Astrocyte of the hippocampus (primary cell): ENCODE data around the gene ZCCHC17.
"Not testable (repeated sequence)": the region's sequence is repeated elsewhere in the genome, so short reads cannot be mapped to it uniquely, and the experiment has no call there.

Experiments
- DNase-seq: peaks from one replicate; pipeline ENCODE4 v3.0.0; 2011; ENCODE audit warnings: low read depth, low spot score

Gene ZCCHC17, protein sequence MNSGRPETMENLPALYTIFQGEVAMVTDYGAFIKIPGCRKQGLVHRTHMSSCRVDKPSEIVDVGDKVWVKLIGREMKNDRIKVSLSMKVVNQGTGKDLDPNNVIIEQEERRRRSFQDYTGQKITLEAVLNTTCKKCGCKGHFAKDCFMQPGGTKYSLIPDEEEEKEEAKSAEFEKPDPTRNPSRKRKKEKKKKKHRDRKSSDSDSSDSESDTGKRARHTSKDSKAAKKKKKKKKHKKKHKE

DNA sequence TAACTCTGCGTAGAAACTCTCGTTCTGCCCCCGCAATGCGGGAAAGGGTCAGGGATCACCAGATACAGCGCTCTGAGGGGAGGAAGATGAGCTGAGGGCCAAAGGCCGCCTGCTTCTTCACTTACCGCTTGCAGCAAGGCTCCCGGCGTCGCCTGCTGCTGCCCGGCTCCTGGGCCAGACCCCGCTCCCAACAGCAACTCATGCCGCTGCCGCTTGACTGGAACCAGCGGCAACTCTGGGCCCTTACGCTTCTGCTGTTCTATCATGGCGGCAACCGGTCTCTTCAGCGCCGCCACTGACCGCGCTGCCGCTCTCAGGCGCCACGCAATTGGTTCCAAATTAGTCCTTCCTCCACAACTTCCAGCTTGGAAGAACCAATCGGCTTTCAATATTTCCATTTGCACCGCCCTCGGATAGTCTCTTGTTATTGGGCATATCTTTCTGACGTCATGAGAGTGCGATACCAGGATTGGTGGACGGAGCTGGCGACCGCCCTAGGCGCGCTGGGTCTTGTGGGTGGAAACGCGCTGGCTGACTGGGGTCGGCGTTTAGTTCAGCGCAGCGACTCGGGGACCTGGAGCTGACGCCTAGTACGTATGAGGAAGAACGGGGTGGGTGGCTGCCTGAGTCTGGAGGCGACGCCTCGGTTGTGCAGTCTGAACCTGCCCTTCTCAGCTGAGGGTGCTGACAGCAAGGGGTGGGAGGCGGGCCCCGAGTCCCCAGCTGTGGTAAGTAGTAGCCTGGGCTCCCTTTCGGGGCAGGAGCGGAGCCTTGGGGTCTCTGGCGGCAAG lies at the start of gene ZCCHC17, which contains the start of gene SNRNP40:
TSS of gene ZCCHC17 (plus strand) at position 547 of the 791 bp plus-strand sequence. CDS start 13,067 bp downstream, outside the sequence.
TSS of gene SNRNP40 (minus strand) at position 303 of the 791 bp plus-strand sequence. CDS start at position 266, 37 bp downstream.
- peak; percentile 99 for DNase-seq

DNA sequence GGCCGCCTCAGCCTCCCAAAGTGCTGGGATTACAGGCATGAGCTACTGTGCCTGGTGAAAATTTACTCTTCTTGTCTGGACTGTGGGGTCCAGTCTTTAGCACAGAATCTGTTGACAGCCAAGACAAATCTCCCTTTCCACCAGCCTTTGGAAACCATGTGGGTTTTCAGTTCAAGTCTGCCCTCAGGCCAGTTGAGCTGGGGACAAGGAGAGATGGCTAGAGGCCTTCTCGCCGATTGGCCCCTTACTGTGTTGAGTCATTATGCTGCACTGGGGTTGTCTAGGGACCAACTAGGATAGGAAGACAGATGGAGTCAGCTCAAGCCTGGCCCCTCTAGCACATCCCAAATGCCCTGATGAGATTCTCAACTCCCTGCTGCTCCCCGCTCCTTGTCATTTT lies 48.6 kb upstream of the ZCCHC17 start:
- DNase-seq: no peak

DNA sequence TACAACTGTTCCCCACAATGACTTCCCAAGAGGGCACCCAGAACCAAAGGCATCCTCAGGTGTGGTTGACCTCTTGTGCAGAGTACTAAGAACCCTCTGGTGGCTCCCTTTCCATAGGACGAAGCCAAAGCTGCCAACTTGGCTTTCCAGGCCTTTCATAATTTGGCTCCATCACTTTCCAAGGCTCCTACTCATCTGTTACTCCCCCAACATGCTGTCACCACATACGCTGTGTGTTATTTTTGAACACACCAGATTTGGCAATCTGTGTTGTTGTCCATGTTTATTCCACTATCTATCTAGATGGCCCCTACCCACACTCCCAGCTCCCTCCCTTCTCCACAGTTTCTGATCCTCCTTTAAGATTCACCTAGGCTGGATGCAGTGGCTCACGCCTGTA lies 47.0 kb upstream of the ZCCHC17 start:
- no peak for DNase-seq

DNA sequence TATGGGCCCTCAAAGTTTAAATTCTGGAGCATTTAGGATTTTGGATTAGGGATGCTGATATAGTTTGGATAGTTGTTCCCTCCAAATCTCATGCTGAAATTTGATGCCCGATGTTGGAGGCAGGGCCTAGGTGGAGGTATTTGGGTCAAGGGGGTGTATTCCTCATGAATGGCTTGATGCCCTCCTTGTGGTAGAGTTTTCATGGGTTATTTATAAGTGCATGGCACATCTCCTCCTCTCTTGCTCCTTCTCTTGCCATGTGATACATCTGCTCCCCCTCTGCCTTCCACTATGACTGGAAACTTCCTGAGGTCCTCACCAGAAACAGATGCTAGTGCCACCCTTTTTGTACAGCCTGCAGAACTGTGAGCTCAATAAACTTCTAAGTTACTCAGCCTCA lies 39.6 kb upstream of the ZCCHC17 start:
- no peak for DNase-seq

DNA sequence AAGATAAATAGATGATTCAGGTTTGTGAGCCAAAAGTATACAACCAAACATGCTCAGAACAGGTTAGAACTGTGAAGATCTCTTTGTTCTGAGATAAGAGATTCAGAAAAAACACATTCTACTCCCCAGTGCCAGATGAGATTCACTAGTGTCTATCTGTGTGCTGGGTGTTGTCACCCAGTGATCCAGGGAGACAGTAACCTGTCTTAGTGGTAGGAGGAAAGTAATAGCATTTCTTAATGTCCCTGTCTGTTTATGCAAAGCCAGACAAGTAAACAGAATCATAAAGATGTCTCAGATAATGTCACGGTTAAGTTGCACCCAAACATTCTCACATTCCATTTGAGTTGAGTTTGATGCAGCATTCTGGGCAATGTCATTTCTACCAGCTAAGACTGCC lies 38.3 kb upstream of the ZCCHC17 start:
- no peak for DNase-seq

DNA sequence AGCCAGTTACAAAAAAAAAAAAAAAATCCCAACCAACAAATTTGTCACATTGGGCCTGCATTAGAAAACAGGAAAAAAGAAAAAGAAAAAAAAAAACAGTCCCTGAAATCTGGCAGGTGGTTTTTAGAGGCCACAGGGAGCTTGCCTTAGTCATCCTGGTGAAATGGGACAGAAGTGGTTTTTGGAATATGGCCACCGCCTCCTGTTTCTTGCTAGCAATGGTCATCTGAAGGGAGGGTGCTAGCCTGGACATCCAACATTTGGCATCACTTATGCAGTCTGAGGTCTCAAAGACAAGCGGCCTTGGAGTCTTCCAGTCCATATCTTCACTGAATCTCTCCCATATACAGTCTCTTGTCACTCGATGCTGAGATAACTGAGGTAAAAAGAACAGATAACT lies 37.1 kb upstream of the ZCCHC17 start:
- DNase-seq: no peak

DNA sequence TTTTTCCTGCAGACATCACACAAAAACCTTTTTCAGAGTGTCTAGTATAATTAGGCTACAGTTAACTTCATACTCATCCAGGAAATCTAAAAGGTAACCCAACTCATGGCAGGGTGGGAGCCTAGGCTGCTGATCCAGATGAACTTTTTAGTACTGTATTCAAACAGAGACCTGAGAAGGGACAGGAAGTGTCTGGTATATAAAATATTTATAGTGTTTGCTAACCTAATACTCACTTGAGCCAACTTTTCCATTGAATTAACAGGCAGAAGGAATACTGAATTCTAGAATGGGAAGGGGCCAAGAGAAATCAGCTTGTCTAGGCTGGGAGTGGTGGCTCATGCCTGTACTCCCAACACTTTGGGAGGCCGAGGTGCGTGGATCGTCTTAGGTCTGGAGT lies 34.9 kb upstream of the ZCCHC17 start:
- DNase-seq: no peak

DNA sequence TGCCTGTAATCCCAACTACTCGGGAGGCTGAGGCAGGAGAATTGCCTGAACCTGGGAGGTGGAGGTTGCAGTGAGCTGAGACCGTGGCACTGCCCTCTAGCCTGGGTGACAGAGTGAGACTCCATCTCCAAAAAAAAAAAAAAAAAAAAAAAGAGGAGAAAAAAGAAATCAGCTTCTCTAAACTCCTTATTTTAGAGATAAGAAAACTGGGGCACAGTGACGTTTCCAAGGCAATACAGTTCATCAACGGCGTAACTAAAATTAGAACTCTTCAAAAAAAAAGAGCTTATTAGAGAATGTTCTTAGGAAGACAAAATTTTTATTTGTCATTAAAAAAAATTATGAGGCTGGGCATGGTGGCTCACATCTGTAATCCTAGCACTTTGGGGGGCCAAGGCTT lies 34.4 kb upstream of the ZCCHC17 start:
- DNase-seq: not testable (repeated sequence)

DNA sequence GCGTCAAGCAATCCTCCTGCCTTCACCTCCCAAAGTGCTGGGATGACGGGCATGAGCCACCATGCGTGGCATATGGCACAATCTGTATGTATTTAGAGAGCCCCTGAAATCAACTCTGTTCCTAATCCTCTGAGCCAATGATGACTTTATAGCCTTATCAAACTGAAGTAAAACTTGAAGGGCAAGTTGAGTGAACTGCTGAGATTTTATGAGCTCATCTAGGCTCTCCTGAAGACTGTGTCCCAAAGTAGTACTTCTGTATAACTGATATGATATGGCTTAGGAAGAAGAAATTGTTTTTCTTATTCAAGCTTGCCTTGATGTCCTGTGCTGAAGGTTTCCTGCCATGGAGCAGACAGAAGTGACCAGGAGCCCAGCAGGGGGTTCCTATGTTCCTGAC lies 33.4 kb upstream of the ZCCHC17 start:
- DNase-seq: no peak

DNA sequence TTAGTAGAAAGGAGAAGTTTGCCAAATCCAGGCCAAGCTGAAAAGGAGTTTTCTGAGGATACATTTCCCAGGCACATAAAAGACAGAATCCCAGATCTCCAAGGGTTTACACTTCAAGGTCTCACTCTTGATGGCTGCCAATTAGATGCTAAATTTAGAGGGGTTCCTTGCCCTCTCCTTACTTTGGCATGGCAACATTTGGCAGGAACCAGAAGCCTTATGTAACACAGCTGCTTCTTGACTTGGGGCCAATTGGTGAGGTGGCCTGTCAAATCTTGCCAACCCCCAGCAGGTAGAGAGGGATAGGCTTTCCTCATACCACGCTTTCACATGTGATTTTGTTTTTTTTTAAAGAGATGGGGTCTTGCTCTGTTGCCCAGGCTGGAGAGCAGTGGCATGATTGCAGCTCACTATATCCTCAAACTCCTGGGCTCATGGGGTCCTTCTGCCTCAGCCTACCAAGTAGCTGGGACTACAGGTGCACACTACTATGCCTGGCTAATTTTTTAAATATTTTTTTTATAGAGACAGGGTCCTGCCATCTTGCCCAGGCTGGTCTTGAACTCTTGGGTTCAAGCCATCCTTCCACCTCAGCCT lies 31.9 kb upstream of the ZCCHC17 start:
- DNase-seq: no peak

DNA sequence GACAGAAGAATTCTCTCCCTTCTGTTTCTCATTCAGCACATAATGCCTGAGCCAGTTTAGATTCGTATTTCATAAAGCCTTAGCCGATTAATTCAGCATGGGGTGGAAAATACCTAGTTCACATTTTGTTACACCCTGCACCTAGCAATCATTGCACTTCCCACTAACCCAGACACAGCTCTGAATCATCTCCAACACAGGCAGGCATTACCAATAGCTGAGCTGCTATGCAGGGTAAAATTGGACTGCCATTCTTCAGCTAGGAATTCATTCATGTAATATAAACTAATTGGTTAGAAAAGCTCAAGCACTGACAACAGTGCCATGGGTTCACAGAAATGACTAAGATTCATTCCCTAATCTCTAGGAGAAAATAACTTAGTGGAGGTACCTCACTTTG lies 30.3 kb upstream of the ZCCHC17 start:
- peak; percentile 33 for DNase-seq

DNA sequence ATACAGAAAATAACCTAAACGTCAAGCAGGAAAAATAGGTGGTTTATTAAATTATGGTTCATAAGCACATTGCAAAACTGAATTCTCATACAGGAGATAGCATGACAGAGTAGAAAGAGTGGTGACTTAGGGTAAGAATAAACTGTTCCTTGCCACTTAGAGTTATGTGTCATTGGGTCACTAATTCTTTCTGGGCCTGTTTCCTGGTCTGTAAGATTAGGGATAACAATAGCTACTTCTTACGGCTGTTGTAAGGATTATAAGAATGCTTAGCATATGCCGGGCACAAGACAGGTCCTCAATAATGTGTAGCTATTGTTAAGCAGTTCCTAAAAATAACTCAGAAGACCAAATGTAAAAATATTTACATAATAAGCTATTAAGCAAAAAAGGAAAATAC lies 24.5 kb upstream of the ZCCHC17 start:
- no peak for DNase-seq

DNA sequence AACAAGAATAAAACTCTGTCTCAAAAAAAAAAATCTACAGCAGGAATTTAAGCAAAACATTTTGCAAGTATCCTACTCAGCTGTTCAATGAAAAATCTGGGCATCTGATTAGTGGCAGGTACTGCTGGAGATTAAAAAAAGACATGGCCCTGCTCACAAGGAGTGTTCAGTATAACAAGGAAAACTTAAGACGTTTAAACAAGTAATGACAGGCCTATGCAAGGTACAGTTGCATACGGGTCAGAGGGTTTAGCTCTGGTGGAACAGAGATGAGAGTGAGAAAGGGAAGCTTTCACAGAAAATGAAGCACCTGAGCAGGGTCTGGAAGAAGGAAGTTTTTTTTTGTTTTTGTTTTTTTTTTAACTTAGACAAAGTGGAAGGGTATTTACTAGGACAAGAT lies 23.2 kb upstream of the ZCCHC17 start:
- DNase-seq: no peak

DNA sequence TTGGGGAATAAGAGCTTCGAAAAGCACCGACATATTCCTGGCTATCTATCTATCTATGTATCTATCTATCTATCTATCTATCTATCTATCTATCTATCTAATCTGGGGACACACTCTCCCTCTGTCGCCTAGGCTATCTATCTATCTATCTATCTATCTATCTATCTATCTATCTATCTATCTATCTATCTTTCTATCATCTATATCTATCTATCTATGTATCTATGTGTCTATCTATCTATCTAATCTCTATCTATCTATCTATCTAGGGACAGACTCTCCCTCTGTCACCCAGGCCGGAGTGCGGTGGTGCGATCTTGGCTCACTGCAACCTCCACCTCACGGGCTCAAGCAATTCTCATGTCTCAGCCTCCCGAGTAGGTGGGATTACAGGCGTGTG lies 14.4 kb upstream of the ZCCHC17 start:
- DNase-seq: not testable (repeated sequence)

DNA sequence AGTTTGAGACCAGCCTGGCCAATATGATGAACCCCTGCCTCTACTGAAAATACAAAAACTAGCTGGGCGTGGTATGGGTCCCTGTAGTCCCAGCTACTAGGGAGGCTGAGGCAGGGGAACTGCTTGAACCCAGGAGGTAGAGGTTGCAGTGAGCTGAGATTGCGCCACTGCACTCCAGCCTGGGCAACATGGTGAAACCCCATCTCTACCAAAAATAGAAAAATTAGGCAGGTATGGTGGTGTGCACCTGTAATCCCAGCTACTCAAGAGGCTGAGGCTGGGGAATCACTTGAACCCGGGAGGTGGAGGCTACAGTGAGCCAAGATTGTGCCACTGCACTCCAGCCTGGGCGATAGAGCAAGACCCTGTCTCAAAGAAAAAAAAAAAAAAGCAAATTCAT lies 9.0 kb upstream of the ZCCHC17 start:
- not testable (repeated sequence) for DNase-seq

DNA sequence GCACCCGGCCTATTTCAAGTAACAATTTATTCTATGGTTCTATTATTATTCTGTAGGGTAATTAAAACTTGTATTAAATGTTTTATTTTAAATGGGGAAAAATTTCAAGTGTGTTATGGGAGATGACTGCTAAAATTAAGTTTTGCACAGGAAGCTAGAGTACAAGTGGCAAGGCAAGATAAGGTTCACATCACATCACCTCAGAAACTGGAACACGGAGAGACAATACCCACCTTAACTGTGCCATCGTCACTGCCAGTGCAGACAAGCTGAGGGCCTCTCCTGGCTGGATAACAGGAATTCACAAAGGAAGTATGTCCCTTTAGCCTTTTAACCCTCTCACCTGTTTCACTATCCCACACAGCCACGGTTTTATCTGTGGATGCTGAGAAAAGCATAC lies 7.8 kb upstream of the ZCCHC17 start:
- no peak for DNase-seq

DNA sequence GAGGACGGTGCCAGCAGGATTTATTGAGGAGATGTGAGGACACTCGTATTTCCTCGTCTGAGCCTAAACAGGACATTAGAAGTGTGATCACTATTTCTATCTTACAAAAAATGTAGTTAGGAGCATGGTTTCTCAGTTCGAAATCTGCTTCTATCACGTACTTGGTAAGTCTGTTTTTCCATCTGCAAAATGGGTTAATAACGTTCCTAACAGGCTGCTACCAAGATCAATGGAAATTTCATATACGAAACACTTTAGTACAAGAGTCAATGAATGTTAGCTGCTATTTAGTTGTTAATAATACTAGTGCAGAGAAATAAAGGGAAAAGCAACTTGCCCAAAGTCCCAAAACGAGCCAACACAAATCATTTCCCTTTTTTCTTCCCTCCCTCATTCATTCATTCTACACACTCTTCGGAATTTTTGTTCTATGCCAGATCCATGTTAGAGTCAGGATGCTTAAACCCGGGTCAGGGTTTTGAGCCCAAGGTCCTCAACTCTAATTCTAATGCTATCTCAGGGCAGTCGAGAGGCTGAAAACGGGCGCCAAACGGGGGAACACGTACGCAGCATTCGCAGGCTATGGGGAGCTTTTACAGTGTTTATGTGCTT lies 852 bp upstream of the ZCCHC17 start:
- no peak for DNase-seq

DNA sequence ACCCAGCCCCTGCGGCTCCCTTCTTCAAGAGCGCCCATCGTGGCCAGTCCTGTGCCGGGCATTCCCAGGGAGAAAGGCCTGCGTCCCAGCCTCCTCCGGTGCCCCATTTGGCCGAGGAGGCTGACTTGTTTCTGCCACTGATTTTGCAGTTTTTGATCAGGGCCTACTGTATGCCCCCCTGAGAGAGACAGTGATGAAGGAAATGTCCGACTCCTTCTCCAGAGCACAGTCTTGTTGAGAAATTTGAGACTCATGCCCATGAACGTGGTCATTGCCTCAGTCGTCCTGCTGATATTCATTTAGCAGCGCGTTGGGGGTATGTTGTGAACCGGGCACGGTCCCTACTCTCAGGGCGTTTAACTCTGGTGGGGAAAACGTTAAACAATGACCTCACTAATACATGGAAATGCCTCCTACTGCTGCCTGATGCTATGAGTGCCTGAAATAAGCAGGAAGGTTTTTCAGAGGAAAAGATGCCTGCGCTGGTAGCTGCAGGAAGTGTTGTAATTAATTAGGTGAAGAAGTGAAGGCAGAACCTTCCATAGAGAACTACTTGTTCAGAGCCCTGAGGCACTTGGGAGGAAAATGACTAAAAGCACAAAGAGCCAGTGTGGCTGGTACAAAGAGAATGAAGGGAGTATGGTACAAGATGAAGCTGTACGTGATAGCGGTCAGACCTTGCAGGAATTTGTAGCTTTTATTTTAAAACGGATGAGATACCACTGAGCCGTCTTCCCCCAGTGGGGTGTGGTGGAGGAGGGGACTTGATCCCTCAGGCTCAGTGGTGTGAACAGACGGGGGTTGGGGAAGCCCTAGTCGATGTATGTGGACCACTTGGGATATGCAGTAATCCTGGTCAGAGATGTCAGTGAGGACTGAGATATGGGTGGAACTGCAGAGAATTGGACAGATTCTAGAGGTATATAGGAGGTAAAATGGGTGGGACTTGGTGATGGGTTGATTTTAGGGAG lies 730 bp downstream of the ZCCHC17 start:
- DNase-seq: peak; percentile 37

DNA sequence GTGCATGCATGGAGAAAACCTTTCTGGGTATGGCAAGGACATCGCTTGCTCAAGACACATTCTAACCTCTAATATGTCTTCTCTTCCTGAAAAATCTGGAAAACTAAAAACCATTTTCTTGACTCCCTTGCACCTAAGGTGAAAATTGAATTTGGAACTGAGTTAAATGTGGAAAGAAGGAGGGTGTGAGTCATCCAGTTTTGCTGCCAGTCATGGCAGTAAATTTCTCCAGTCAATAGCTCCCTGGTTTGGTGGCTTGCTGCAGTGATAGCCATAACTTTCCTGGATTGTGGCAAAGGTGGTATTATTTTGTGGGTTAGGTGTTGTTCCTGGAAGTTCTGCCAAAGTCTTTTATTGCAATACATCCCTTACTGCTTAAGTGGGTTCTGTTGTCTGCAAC lies 2.5 kb downstream of the ZCCHC17 start:
- peak; percentile 45 for DNase-seq

DNA sequence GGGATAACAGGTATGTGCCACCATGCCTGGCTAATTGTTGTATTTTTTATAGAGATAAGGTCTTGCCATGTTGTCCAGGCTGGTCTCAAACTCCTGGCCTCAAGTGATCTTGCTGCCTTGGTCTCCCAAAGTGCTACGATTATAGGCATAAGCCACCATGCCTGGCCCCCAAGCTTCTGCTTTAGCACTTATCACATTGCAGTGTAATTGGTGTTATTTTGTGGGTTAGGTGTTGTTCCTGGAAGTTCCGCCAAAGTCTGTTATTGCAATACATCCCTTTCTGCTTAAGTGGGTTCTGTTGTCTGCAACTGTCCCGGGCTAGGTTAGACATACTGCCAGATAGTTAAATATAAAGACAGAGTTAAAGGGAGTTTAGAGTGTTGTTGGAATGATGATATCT lies 3.4 kb downstream of the ZCCHC17 start:
- DNase-seq: no peak
